GM21381 (cell line): Measurements from ENCODE around the gene PDZD2.

Experiments
- ATAC-seq: cut with Tn5 transposase; IDR thresholded peaks from one replicate; pipeline ENCODE4 v1.9.1; 2021; ENCODE audit warnings: mild to moderate bottlenecking, moderate library complexity; ENCODE audit not compliant: unreplicated experiment

The PDZD2 gene

GRCh38 chr5:31637851-31638250 lies 1.1 kb upstream of the PDZD2 start:
- no peak for ATAC-seq

DNA sequence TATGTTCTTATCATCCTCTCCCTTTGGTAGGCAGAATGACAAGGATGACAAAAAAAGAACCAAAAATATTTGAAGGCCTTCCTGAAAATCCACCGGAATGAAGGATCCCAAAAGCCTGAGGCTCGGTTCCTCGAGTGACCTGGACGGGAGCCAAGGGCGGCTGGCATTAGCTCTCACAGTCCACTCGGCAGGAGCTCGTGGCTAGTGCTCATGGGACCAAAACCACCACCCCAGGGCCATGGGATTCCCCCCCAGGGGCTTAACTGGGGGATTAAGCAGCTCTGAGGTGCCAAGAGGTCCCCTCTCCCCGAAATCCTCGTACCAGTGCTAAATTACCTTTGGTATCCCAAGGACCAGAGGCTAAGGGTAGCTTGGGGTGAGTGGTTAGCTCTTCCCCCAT lies 586 bp upstream of the PDZD2 start:
- ATAC-seq: no peak

GRCh38 chr5:31639481-31640411 lies 815 bp downstream of the PDZD2 start:
- ATAC-seq: no peak

GRCh38 chr5:31640573-31640972 lies 1.6 kb downstream of the PDZD2 start:
- ATAC-seq: no peak

DNA sequence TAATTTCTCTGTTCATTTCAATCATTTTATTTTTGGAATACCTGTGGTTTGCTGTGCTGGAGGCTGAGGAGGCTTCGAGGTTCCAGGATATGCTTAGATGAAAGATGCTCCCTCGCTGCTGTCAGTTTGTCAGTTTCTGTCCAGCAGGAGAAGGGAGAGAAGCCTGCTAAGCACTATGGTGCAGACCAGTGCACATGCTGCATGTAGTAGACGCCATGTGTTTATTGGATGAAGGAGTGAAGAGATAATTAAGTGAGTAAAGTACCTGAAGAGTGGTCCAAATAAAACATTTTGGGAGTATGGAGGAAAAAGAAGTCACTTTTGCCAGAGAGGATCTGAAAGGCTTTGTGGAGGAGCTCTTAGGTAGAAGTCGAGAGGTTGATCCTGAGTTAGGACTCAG lies 2.1 kb downstream of the PDZD2 start:
- ATAC-seq: no peak

DNA sequence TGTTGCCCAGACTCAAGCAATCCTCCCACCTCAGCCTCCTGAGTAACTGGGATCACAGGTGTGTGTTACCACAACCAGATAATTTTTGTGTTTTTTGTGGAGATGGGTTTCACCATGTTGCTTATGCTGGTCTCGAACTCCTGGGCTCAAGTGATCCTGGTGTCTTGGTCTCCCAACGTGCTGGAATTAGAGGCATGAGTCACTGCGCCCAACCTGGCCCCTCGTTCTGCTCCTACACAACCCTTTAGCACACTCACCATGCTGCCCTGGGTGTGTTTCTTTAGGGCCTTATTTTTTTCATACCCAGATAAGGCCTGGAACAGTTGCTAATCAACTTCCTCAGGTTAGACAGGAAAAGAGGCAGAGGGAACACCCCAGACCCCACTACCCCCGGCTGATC lies 2.6 kb downstream of the PDZD2 start:
- ATAC-seq: no peak

GRCh38 chr5:31645420-31646081 lies 6.6 kb downstream of the PDZD2 start:
- ATAC-seq: no peak

- ATAC-seq: no peak
Observed at GRCh38 chr5:31648326-31648725, 9.4 kb downstream of the PDZD2 start.

GRCh38 chr5:31651241-31651640 lies 12.3 kb downstream of the PDZD2 start:
- no peak for ATAC-seq

DNA sequence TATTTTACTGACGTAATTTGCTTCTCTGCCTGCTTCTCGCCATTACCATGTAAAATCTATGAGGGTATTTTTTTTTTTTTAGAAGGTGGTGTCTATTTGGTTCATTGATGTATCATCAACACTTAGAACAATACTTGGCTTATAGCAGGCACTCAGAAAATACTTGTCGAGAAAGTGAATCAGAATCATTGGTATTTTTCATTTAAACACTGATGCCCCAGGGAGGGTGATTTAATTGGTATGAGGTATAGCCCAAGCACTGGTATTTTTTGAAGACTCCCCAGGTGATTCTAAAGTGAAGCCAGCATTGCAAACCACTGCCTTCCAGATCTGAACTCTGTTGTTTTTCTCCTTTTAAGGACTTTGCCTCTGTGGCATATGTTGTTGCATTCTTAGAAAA lies 16.6 kb downstream of the PDZD2 start:
- no peak for ATAC-seq

DNA sequence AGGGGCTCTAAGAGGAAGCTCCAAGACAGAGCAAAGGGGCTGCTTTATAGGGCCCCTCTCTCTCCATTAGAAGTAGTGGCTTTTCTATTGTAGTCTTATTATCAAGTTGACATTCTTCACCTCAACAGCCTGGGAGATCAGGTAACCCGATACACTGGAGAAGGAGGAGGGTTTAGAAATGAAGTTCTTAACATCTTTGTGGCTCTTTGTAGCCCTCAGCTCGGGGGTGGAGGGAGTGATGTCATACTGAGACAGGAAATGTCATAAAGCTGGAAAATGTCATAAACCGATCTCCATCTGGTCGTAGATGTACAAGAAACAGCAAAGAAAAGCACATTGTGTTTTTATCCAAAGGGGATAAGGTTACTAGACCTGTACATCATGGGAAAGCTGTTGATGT lies 17.9 kb downstream of the PDZD2 start:
- ATAC-seq: no peak

DNA sequence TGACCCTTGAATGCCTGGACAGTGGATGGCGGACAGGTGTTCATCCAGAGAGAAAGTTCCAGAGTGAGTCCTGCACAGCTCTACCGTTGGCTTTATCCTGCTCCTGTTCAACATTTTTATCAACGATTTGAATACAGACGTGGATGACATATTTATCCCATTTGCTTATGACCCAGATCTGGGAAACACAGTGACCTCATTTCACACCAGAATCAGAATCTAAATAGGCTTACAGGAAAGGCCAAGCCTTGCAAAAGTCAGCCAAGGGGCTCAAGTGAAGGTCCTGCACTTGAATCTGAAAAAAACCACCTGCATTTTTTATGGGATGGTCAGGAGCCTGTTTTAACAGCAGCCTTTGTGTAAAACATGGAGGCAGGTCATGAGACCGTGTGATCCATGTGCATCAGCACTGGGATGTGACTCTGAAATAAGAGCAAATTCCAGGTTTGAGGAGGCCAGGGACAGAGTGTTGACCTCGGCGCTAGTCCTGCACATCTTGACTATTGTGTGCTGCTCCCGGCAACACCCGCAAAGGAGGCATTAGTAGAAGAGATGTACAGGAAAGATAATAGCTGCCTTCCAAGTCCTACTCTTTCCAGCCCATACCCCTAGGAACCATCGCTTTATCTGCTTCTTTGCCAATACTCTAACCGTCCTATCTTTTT lies 18.5 kb downstream of the PDZD2 start:
- ATAC-seq: no peak

GRCh38 chr5:31661257-31661656 lies 22.3 kb downstream of the PDZD2 start:
- ATAC-seq: no peak

DNA sequence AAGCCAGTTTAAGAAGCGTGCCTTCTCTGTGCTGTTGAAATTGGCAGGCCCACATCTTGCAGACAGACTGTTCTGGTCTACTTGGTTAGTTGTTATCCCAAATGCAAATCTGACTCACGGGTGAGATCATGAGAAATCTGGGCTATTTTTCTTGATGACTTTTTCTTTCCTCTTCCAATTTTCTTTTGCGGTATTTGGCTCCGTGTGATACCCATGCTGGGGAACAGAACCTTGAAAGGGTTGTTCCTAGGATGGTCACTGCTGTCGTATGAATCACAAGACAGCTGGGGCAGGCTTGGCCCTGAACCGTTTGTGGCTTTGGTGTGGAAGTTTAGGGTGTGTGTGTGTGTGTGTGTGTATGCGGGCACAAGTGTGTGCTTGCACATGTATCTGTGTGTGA lies 24.6 kb downstream of the PDZD2 start:
- ATAC-seq: no peak

DNA sequence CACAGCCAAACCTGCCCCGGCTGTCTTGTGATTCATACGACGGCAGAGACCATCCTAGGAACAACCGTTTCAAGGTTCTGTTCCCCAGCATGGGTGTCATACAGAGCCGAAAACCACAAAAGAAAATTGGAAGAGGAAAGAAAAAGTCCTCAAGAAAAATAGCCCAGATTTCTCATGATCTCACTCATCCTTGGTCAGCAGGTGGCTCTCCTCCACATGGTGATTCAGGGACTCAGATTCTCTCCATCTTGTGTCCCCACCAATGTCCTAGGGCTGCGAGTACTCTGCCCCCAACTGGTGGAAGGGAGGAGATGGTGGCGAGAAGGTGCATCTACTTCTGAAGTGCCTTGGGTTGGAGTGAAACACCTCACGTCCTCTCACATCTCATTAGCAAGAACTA lies 25.6 kb downstream of the PDZD2 start:
- ATAC-seq: no peak

GRCh38 chr5:31671339-31671741 lies 32.4 kb downstream of the PDZD2 start:
- ATAC-seq: no peak

GRCh38 chr5:31674371-31674951 lies 35.5 kb downstream of the PDZD2 start:
- ATAC-seq: no peak

GRCh38 chr5:31675472-31675871 lies 36.5 kb downstream of the PDZD2 start:
- no peak for ATAC-seq

DNA sequence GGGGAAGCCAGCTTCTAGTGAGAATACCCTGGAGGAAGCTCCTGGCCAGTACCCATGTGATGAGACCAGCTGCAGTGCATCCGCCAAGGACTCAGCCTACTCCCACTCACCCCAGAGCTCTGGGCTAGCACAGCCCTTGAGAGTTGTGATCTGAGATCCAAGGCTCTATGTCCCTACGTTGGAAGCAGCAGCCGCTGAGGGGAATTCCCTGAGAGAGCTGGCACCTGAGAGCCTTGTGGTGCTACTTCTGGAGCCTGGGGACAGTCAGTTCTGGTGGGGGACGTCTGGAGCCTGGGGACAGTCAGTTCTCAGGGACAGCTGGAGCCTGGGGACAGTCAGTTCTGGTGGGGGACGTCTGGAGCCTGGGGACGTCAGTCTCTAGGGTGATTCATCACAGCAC lies 39.2 kb downstream of the PDZD2 start:
- no peak for ATAC-seq

DNA sequence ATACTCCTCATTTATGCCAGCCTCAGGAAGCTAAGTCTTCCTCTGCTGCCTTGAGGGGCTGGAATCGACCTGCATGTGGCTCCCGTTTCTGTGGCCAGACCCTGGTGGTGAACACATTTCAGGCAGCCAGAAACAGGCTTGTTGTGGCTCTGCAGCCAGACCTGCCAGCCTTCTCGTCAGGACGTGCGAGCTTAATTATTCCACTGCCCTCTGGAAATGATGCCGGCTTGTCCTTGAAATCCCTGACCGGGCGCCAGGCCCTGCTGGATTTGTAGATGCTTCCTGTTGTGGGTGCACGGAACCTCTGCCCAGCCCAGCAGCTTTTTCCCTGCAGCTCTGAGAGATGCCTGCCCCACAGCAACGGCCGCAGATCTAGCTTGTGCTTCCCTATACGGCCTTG lies 41.6 kb downstream of the PDZD2 start:
- ATAC-seq: no peak

DNA sequence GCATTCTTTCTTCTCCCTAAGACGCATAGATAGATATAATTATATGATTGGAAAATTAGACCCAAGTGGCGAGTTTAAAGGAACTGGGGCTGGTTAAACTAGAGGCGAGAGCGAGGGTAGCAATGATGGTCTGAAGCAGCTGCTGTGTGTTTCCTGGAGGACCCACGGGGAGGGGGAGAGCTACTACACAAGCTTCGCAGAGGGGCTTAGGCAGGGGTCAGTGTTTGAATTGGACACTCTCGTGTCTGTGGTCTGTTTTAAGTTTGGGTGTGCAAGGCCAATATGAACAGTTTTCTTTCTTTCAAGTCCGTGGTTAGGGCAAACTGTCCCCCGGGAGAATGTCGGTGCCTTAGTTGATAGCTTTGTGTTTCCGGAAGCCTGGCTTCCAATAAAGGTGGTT lies 43.1 kb downstream of the PDZD2 start:
- ATAC-seq: no peak
